ENCODE data around the gene CACNB2.
A peak's percentile ranks its signal among the peaks of the same experiment; 100 is the strongest.
"Not testable (repeated sequence)": the region's sequence is repeated elsewhere in the genome, so short reads cannot be mapped to it uniquely, and the experiment has no call there.

The CACNB2 gene

DNA sequence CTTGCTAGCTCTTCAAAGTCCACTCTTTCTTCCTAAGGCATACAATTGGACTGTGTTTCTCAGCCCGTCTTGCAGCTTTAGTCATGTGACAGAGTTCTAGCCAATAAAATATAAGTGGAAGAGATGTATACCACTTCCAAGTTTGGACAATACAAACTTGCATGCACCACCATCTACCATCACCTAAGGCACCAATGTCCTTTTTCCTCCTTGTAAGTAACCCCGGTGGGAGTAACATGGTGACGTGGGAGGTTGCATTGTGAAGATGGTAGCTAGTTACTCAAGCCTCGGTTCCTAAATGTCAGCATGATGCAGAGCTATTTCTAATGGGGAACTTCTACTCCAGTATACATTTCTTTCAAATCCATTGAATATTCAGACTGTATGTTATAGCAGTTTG is 5.3 kb upstream of the CACNB2 start:
- no peak overlapping the region for H3K4me3 ChIP-seq (ENCODE audit: low read length)
- no peak for TF ChIP-seq ZNF274 (IDR thresholded peaks at IDR 0.05; ENCODE audit: low read depth, low read length)

DNA sequence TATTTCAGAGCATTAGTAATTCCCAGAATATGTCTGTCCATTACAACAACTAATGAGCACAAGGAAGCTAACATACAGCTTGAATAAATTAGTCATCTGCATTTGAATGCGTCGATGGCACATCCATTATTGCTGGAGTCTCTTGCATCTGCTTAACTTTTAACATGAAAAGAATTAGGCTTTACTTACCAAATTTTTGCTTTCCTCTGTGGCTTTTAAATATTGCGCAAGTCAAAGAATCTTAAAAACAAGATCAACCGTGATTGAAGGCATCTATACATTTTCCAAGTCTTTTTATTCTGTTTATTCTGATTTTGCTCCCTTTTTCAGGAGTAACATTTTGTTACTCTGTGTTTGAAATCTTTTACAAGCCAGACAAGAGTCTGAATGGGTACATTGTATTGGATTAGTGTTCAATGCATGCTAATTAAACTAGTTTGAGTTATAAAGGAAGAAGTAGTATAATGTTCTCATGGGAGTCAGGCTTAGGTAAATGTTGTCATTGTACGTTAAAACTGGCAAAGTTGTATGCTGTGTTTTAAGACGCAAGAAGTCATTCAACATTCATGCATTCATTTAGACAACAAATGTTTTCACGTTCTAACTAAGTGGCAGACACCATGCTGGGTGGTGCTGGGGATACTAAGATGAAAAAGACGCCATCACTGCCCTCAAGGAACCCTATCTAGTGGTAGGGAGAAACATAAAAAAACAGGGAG is 4.0 kb upstream of the CACNB2 start:
- TF ChIP-seq ZNF274 (IDR thresholded peaks at IDR 0.05; ENCODE audit: low read depth, low read length), result no peak
- H3K4me3 ChIP-seq (ENCODE audit: low read length), result no peak overlapping the region

DNA sequence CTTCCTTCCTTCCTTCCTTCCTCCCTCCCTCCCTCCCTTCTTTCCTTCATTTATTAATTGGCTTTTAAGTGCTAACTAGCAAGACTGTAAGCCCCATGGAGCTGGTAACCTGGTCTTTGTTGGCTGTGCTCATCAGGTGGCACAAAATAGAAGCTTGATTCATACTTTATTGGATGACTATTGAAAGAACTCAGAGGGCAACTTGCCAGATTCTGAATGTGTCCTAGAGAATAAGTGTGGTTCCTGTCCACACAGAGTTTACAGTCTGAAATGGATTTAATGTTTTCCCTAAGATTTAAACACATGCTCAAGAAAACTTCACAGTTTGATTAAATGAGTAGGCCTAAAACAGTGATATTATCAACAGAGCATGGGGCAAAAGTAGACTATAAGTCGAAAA is 3.1 kb upstream of the CACNB2 start:
- no peak for TF ChIP-seq ZNF274 (IDR thresholded peaks at IDR 0.05; ENCODE audit: low read depth, low read length)
- H3K4me3 ChIP-seq (ENCODE audit: low read length), result no peak overlapping the region

DNA sequence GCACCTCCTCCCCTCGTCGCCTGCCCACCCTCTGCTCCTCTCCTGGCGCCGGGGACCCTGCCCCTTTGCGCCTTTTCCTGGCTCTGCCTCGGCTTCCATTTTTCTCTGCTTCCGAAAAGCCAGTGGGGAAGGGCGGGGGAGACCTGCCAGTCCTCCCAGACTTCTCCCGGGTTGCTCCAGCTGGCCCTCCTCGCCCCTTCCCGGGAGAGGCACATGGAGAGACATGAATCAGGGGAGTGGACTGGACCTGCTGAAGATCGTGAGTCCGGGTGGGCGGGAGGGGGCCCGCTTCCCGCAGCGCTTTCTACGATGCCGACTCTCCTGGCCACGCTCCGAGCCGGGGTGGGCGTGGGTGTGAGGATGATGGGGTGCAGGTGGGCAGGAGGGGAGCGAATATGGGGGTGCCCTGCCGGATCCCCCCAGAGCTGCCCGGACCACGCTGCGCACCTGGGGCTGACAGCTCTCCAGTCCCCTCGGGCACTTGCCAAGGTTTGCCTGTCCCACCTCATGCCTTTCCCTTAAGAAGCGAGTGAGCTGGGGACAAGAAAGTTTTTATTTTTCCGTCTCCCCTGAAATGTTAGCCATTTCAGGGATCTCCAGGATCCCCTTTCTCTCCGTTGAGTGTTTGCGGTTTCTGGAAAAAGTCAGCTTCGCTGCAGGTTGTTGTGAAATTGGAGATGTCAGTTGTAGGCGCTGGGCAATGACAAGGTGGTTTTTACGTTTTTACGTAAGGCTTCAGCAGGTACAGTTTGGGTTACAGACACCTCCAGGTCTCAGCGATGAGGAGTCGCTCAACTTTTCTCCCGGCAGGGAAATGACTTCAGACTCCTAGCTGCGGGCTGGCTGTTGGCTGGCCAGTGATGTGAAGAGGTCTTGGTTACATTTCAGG is 977 bp downstream of the CACNB2 start:
- no peak for TF ChIP-seq ZNF274 (IDR thresholded peaks at IDR 0.05; ENCODE audit: low read depth, low read length)
- peak overlapping the region; percentile 24 for H3K4me3 ChIP-seq (ENCODE audit: low read length)

DNA sequence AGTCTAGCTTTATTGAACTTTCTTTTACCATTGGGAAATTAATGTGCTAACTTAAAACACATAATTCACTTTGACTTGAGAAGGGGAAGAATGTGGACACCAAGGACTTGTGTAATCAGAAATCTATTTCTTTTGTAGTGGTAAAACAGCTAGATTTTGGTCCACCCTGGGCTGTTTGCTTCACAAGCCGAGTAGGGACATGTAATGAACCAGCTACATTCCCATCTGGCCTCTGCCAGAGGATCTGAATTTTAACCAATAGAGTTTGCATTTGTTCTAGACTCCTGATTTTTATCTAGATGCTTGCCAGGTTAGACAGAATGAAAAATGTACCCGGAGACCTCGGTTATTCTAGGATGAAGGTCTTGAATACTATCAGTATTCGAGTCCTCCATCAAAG is 1.9 kb downstream of the CACNB2 start:
- no peak for TF ChIP-seq ZNF274 (IDR thresholded peaks at IDR 0.05; ENCODE audit: low read depth, low read length)
- no peak overlapping the region for H3K4me3 ChIP-seq (ENCODE audit: low read length)

DNA sequence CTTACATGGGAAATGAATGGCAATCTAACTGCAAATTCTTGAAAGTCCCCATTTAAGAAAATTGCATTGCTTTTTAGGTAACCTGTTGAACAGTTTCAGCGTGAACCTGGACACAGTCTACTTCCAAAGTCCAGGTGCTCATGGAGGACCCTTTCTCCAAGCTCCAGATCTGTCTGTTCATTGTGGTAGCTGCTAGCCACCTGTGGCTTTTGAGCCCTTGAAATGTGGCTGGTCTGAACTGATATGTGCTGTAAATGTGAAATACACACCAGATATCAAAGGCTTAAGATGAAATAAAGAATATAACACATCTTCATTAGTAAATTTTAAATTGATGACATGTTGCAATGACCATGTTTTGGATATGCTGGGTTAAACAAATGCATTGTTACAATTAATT is 4.2 kb downstream of the CACNB2 start:
- no peak overlapping the region for H3K4me3 ChIP-seq (ENCODE audit: low read length)
- TF ChIP-seq ZNF274 (IDR thresholded peaks at IDR 0.05; ENCODE audit: low read depth, low read length), result no peak

DNA sequence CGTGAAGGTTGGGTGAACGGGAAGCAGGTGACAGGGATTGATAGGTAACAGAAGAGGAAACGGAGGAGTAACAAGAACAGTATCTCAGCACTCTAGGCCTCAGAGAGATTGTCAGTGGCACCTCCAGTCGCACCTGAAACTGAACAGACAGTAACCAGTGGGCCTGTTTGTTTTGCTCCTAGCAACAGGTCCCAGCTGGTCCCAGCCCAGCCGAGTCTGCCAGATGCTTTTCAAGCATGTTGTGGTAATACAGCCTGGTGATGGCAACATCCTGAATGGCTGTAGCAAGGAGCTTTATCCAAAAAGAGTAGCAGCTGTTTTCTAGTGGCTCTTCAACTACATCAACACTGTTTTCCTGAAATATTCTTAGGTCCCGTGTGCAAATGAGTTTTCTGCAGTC is 4.7 kb downstream of the CACNB2 start:
- no peak for TF ChIP-seq ZNF274 (IDR thresholded peaks at IDR 0.05; ENCODE audit: low read depth, low read length)
- H3K4me3 ChIP-seq (ENCODE audit: low read length), result no peak overlapping the region

DNA sequence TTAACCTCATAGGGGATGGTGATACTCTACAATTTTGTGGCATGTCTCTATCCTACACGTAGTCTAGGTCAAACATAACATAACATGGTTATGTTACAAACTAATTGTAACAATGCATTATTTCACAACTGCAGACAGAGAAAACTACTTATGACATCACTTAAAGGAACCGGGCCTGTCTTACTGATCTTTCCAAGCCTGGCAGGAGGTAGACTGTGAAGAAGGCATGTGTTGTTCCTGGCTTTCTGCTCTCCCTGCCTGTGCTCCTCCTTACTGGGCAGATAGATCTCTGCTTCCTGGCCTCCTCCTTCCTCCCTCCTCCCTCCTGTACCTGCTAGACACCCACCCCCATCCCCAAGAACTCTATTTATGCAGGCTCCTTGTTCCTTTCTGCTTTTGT is 5.4 kb downstream of the CACNB2 start:
- H3K4me3 ChIP-seq (ENCODE audit: low read length), result no peak overlapping the region
- no peak for TF ChIP-seq ZNF274 (IDR thresholded peaks at IDR 0.05; ENCODE audit: low read depth, low read length)

DNA sequence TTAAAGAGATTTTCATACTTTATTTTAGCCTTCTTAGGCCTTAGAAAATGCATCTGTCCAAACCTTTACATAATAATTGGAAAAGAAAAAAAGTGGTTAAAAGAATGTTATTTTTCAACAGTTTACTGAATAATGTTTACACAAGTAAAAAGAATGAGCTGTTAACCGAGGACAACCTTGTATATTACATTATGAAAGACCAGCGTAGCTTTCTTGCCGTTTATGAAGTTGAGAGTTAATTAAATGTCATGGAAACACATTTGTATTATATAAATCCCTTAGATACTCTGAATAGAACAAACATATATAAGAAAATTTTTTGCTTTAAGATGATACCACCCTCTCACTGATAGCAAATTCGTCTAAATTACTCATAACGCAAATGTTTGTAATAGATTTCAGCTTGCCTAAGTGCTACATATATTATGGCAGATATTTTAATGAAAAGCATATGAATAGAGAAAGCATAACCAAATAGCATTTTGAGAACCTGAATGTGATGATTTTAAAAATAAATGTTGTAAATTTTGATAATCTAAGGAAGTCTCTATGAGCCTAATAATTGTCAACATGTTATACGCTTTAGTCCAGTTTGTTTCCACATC is 9.1 kb downstream of the CACNB2 start:
- no peak for TF ChIP-seq ZNF274 (IDR thresholded peaks at IDR 0.05; ENCODE audit: low read depth, low read length)
- H3K4me3 ChIP-seq (ENCODE audit: low read length), result no peak overlapping the region

DNA sequence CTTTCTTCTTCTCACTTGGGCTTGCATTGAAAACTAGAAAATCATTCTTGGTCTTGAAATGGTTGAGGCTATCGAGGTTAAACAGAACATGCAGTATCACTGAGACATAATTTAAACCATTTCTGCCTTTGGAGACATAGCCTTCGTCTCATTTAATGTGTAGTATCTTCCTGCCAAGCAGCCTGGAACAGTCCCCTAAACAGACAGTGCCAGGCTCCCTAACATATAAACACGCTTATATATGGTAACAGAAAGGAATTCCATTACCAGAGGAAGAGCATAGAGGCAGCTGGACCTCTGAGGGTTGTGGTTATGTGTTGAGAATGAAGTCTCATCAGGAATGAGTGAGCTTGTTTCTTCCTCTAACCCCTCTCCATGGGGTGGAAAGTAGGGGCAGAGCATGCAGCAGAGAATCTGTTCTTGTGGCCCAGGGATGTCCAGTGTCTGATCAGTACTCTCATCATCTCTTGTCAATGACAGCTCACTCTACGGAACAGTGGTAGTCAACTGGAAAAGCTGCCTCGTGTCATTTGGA is 11.2 kb downstream of the CACNB2 start:
- TF ChIP-seq ZNF274 (IDR thresholded peaks at IDR 0.05; ENCODE audit: low read depth, low read length), result no peak
- H3K4me3 ChIP-seq (ENCODE audit: low read length), result no peak overlapping the region

DNA sequence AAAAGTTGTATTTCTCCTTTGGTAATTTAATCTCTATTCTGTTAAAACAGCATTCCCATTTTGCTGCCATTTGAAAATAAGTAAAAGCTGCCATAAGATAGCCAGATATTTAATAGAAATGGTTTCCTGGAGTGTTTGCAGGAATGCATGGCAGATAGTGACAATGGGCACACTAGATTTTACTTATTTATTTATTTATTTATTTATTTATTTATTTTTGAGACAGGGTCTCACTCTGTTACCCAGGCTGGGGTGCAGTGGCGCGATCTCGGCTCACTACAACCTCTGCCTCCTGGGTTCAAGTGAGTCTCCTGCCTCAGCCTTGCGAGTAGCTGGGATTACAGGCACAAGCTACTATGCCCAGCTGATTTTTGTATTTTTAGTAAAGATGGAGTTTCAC is 13.2 kb downstream of the CACNB2 start:
- H3K4me3 ChIP-seq (ENCODE audit: low read length), result not testable (repeated sequence)

DNA sequence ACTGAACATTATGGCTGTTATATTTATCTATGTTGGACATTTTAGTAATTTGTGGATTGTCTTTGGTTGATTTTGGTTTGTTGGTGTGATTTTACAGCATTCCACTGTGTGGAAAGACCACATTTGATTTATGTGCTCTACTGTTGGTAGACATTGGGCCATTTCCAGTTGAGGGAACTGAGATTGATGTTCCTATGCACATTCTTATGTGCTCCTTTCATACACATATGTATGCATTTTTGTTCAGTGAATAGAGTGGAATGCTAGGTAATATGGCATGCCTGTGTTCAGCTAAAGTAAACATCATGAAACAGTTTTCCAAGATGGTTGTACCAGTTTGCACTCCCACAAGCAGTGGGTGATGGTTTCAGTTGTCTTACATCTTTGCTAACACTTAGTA is 15.1 kb downstream of the CACNB2 start:
- no peak overlapping the region for H3K4me3 ChIP-seq (ENCODE audit: low read length)
- no peak for TF ChIP-seq ZNF274 (IDR thresholded peaks at IDR 0.05; ENCODE audit: low read depth, low read length)

DNA sequence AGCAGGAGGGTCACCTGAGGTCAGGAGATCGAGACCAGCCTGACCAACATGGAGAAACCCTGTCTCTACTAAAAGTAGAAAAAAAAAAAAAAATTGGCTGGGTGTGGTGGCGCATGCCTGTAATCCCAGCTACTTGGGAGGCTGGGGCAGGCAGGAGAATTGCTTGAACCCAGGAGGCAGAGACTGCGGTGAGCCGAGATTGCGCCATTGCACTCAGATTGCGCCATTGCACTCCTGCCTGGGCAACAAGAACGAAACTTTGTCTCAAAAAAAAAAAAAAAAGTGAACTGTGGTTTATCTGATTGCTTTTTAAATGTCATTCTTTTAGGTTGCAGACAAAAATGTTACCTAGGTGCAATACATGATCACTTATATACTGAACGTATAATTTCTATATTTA is 16.6 kb downstream of the CACNB2 start:
- H3K4me3 ChIP-seq (ENCODE audit: low read length), result not testable (repeated sequence)

DNA sequence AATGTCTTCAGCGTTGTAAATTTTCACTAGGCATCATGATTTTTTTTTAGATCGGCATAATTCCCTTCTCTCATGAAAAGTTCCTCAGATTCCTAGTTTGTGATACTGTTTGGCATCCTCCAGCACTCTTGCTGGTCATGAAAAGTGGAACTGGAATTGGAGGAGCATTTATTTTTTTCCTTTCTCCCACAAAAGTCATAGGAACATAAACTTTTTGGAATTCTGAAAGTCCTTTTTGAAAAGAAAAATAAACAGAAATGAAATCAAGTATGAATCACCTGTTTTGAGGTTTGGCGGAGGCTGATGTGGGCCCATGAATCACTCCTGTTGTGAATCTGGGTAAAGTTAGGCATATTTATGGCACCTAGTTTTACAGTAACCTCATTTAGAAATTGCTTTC is 17.7 kb downstream of the CACNB2 start:
- no peak overlapping the region for H3K4me3 ChIP-seq (ENCODE audit: low read length)
- no peak for TF ChIP-seq ZNF274 (IDR thresholded peaks at IDR 0.05; ENCODE audit: low read depth, low read length)

DNA sequence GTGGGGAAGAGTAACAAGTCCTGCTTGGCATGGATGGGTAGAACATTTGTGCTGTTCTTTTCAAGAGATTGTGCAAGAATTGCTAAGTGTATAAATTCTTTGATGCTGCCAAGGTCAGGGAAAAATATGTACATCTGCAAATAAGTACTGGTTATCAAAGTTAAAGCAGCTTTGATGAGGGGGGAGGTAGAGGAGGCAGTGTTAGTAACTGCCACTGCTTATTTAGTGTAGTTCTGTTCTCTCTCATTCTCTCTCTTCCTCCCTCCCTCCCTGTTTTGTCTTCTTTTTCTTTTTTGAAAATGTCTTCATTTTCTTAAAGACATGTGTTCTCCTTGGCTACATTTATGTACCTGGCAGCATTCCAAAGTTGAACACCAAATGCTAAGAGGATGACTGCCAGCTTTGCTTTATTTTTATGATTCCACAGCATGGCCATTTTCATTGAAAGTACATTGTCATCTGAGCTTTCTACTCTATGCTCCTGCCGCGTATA is 18.6 kb downstream of the CACNB2 start:
- no peak overlapping the region for H3K4me3 ChIP-seq (ENCODE audit: low read length)

More for the DNA sequence above, 18.6 kb downstream of the CACNB2 start:
- no peak for TF ChIP-seq ZNF274 (IDR thresholded peaks at IDR 0.05; ENCODE audit: low read depth, low read length)
